ENCODE measurements around the gene ZNF530.

Gene ZNF530
- total RNA-seq: 18.7 to 26.4 (median 21.3) reads per million in 4 experiments

DNA sequence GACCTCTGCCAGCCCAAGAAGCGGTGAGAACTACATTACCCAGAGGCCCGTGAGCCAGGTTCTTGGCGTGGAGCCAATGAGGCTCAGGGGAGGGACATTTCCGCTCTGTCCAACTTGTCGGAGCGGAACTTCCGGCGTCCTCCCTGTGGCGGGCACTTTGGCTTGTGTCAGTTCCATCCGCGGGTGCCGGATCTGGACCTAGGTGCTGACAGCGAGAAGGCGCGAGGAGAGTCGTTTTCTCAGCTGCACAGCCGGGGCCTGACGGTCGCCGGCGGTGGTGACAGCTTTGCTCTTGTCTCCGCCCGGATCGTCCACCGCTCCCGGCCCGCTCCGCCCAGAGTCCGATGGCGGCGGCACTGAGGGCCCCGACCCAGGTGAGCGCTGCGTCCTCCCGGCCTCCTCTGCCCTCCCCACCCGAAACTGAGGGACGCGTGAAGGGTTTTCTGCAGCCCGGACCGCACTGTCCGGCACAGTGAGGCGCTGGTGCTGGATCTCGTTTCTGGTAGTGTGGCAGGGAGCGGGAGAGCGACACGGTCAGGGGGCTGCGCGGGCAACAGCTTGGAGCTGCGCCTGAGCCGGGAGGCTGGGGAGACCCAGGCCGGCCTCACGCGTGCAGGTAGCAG lies at the start of gene ZNF530:
Gene ZNF530 (plus strand): TSS at position 125 of the 623 bp plus-strand sequence. CDS start 4,461 bp downstream, outside the sequence.
- DNase-seq: peak; percentile 69

DNA sequence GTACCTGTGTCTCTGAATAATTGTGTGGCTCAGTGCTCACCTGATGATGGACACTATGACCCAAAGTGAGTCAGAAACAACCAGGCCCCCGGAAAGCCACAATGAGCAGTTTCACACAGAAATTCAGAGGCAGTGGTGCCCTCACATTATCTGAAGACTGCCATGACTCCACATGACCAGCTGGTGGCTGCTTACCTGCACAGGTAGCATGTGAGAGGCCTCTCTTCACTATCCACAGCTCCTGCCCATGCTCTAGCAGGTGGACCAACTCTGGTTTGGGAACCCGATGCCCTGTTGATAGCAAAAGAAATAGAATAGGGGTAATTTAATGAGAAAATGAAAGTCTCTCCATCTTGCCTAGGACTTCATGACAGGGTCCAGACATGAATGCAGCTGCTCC lies 47.3 kb upstream of the ZNF530 start:
- DNase-seq: no peak

DNA sequence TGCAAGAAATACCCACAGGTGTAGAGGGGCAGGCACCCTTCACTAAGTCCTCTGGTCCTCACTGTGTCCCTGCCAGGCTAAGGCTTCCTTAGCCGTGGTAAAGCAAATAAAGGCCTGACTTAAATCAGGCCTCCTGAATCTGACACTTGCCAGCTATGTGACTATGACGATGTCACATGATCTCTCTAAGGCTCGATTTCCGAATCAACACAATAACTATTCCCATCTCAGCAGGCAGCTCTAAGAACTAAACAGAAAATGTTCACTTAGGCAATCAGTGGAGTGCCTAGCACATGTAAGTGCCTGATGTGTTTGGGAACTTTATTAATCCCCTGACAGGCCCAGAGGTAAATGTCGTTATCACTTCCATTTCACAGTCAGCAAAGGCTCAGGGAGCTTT lies 42.0 kb upstream of the ZNF530 start:
- DNase-seq: no peak

DNA sequence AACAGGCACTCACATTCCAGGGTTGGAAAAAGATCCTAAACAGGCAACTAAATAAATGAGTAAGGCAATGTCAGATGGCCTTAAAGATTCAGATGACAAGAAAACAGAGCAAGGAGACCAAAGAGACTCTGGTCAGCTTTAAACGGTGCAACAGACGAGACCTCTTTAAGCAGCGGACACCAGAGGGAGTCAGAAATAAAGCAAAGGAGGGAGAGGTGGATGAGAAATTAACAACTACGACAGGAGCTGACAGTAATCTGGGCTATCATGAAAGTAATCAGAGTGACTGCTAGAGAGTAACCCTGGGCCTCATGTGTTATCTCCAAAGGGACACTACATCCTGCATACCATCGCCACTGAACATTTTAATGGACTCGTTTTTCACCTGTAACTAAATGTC lies 41.2 kb upstream of the ZNF530 start:
- no peak for DNase-seq

DNA sequence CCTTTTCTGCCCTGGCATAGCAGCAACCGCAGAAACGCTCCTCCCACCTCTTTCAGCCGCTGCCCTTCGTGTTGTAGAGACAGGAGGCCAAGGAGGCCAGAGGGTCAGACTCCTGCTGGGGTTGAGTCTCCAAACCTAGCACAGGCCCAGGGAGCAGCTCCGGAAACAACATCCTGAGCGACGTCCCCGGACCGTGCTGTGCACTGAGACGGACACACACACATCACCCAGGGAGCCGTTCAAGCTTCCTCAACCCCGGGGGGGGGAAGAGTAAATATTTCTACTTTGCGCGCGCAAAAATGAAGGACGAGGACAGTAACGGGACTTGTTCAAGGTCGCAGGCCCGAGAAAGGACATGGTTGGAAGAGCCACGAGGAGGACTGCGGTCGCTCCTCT lies 40.7 kb upstream of the ZNF530 start:
- no peak for DNase-seq

DNA sequence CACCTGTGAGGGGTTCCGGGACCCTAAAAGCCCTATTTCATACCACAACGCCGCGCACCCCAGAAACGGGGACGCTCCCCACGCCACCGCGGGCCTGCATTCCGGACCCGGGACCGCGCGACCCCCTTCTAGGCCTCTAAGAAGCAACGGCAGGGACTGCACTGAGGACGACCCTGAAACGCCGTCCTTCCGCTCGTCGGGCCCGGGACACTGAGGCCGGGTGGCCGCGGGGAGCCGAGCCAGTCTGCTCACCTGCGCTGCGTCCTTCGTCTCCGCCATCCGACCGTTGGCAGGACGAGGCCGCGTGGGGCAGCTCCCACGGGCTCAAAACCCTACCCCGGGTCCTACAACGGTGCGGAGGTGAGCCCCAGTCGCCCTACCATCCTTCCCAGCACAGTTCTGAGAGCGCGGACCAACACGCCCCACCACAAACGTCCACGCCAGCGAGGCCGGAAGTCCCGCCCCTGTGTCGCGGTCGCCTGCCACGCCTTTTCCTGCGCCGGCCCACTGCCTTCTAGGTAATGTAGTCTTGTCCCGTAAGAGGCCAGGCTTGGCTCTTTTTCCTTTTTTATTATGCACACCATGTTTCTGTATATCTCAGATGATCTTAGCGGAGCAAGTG lies 40.2 kb upstream of the ZNF530 start, which contains the start of gene ZNF550:
Gene ZNF550 (minus strand): TSS at position 460 of the 622 bp plus-strand sequence. CDS start 181 bp downstream, at position 279.
- DNase-seq: peak; percentile 72

DNA sequence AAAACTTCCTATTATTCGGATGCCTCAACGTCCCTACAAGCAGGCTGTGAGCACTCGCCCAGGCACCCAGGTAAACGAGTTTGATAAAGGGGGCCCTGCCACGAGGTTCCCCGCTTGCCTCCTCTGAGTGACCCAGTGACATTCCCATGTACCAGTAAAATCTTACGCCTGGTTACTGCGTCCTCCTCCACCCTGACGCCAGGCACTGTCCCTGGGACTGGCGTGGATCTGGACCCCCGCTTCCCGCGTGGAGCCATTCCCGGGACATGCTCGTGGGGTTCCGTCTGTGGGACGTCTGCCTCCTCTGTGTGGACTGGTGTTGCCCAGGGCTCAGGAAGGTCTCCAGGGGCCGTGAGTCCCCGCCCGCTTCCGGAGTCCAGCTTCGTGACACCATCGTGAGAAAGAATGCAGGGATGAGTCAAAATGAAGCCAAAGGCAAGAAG lies 39.6 kb upstream of the ZNF530 start:
- DNase-seq: no peak

DNA sequence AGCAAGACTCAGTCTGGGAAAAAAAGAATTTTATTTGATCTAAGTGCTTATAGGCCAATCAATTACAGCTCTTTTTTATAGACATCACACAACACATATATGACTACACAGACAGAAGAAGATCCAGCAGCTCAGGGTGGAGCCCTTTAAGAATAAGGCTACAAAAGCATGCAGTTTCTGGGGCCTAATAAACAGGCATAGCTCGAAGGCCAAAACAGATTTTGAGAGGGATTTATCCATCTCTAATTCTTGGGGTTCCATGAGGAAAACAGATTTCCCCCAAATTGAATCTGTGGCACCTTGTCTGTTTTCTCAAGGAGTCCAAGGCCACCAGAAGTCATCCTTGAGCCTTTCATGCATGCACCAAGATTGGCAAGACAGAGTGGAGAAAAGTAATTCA lies 36.1 kb upstream of the ZNF530 start:
- DNase-seq: no peak

DNA sequence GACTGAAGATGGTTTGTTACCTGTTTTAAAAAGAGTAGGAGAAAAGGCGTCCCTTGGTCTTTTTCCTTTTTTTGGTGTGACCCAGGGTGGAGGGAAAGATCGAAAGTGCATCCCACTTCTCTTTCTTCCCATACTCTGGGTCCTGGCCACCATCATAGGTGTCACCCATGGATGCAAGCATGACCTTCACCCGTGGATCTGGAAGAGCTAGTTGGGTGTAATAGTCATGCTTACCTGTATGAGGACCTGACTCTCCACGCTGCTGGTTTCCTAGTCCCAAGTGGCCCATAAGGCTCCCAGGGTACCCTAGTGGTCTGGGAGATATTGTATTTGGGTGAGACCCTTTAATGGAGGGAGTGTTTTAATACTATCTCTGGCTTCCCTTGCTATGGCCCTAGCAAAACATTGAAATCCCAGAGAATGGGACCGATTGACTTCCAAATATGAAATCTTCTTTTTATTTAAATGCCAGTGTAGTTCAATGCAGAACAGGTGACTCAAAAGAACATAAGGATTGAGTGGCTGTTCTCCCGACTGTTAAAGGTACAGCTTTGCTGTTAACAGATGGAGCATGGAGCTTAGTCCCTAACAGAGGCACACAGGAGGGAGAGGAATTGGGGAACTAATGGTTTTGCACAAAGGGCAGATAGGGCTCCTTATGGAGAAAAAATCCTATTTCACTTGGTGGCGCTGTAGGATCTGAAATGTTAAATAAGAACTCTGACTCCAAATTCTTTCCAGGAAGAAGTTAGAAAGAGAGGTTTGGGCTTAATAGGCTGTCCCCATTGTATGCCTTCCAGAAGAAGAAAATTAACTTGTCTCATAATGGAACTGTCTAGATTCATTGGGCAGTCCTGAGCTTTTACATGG lies 33.1 kb upstream of the ZNF530 start:
- DNase-seq: no peak

DNA sequence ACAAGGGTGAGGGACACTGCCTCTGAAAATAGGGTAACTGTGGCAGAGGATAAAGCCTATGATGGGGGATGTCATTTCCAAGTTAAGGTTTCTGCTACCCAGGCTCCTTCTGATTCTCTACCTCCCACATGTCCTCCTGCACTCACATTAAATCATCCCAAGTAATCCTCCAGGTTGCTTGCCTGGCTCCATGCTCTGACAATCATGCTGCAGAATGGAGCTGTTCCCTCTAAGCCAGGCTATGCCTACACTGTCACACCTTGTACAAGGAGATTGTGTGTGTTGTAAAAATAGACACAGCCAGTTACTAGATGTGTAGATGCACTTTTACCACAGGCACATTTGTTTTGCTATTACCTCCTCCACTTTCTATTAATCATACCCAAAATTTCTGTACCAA lies 29.0 kb upstream of the ZNF530 start:
- no peak for DNase-seq

DNA sequence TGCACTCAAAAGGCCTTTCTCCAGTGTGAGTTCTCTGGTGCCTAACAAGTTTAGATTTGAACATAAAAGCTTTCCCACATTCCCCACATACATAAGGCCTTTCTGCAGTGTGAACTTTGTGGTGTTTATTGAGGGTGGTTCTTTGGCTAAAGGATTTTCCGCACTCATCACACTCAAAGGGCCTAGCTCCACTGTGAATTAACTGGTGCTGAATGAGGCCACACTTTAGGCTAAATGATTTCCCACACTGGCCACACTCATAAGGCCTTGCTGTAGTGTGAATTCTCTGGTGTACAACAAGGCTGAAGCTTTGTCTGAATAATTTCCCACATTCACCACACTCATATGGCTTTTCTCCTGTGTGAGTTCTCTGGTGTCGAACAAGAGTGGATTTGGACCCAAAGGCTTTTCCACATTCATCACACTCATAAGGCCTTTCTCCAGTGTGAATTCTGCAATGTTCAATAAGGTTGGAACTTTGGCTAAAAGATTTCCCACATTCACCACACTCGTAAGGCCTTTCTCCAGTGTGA lies 27.2 kb upstream of the ZNF530 start:
- DNase-seq: no peak

DNA sequence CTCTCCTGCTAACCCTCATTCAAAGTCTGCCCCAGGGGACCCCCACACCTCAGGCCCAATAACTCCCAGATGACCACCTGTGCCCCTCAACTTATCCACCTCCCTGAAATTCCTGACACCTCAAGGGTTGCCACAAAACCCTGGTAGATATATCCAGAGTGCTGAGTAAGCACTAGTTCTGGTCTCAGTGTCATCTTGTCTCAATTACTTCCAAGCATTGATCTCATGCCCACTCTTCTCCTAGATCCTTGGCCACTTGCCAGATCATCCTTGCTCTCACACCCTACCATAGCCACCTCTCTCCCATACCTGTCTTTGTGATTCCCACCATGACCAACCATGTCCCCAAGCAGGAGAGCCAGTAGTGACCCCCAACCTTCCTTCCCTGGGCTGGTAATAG lies 23.0 kb upstream of the ZNF530 start:
- DNase-seq: no peak

DNA sequence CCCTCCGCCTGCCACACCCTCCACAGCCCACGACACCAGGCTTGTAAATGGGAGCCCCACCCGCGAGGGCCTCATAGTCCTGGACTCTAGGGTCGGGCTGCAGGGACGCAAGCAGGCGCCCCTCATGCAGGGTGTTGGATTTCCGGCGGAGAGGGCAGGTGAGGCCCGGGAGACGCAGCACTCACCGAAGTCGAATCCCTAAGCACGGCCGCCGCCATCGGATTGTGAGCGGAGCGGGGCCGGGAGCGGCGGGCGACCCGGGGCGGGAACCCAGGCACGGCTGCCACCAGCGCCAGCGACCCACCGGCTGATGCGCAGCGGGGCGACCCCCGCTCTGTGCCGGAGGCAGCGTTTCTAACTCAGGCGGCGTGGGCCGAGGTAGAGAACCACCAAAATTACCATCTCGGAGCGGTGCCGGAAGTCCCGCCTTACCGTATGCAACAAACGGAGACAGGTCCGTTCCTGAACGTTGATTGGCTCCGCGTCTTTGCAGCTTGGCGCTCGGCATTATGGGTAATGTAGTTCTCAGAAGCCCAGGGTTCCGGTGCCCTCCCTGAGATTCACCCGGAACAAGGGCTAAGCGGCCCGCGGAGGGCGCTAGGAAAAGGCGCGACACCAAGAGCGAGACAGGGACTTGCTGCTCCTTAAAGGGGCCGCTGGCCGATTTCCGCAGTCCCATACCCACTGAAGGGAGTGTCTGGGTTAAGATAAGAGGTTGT lies 21.0 kb upstream of the ZNF530 start, which contains the start of gene ZNF416:
Gene ZNF416 (minus strand): TSS at position 425 of the 719 bp plus-strand sequence. CDS start 207 bp downstream, at position 218.
- peak; percentile 91 for DNase-seq

DNA sequence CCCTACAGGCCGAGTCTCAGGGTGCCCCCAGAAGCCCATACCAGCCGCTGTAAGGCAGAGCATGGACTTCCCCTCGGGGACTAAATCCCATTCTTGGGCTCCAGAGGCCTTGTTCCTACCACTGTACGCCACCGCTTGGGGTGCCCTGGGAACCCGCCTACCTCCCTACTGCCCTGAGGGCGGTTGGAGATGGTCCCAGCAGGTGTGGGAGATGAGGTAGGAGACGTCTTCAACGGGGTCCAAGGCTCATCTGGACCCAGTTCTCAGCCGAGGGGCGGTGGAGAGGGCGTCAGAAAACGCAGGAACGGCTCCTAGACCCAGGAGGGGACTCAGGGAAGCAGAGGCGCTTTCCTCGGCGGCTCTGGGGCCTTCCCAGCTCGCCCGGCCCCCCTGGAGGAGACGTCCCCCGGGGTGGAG lies 16.6 kb upstream of the ZNF530 start:
- no peak for DNase-seq

DNA sequence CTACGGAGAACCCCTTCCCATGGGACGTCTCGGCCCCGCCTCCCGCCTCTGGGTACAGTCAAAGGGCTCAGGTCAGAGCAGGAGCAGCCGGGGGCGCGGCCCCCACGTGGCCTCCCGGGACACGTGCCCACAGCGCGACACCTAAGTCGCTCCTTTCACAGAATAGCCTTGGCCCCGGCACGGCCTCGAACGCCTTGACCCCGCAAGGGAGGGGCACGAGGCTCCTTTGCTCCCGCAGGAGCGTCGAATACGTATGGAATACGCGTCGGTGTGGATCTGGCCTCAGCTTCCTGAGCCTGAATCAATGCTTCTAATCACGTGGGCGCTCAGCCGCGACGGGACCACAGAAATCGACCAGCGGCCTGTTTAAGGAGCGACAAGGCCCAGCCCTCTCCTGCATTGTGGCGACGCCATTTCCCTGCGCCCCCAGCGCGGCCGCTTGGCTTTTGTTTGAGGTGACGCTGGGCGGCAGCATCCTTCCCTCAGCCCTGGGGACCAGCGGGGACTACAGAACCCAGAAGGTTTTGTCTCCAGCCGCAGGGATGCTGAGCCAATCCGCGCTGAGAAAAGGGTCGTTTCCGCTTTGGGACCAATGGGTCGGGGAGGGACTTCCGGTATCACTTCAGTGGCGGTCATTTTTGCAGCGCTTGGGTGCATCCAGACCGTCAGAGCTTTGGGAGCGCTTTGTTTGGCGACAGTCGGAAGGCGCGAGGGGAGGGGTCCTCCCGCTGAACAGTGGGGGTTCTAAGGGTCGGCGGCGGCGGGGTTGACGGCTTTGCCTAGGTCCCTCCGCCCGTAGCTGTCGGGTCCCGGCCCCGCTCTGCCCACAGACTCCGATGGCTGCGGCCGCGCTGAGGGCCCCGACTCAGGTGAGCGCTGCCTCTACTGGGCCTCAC lies 15.9 kb upstream of the ZNF530 start, which contains the start of gene ZIK1:
Gene ZIK1 (plus strand): TSS at position 625 of the 896 bp plus-strand sequence. CDS start 212 bp downstream, at position 837.
- peak; percentile 78 for DNase-seq

DNA sequence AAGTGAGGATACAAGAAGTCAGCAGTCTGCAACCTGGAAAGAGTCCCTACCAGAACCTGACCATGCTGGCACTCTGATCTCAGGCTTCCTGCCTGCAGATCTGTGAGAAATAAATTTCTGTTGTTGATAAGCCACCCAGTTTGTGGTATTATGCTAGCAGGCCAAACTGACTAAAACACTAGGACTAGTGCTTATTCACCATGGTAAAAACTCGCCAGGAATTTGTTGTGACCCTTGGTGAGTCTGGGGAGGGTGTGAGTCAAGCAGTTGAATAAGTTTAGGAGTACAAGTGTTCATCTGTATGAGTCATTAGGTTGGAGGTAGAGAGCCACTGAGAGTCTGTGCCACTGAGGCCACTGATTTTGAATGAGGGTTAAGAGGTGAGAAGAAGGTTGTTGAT lies 12.2 kb upstream of the ZNF530 start:
- no peak for DNase-seq

DNA sequence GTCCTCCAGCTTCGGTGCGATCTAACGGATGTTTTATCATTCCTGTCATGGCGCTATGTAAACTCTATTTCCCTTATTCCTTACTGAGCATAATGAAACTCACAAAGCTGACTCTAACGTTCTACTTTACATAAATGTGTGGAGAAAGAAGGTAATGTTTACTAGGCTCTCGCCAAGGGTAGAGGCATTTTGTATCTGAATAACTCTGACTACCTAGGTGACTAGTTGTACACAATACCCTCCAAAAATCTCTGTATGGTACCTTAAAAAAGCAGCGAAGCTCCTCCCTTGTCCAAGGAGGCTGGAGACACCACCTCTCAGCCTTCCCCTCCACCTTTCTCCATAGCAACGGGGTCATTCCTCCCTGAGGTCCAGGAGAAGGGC lies 316 bp upstream of the ZNF530 start:
- no peak for DNase-seq

DNA sequence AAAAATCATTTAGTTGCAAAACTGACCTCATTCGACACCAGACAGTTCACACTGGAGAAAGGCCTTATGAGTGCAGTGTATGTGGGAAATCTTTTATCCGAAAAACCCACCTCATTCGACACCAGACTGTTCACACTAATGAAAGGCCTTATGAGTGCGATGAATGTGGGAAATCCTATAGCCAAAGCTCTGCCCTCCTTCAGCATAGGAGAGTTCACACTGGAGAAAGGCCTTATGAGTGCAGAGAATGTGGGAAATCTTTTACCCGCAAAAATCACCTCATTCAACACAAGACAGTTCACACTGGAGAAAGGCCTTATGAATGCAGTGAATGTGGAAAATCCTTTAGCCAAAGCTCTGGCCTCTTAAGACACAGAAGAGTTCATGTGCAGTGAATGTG lies 7.2 kb downstream of the ZNF530 start:
- DNase-seq: no peak

DNA sequence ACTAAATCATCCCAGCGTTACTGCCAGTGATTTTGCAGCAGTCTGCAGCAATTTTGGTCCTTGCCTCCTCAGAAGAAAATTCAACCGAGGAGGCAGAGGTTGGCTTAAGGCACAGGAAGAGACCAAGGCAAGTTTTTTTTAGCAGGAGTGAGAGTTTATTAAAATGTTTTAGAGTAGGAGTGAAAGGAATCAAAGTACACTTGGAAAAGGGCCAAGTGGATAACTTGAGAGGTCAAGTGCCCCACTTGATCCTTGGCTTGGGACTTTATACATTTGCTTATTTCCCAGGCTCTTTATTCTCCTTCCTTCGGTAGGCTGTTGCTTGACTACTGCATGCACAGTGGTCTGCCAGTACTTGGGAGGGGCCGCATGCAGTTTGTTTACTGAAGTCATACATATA lies 11.4 kb downstream of the ZNF530 start:
- no peak for DNase-seq

DNA sequence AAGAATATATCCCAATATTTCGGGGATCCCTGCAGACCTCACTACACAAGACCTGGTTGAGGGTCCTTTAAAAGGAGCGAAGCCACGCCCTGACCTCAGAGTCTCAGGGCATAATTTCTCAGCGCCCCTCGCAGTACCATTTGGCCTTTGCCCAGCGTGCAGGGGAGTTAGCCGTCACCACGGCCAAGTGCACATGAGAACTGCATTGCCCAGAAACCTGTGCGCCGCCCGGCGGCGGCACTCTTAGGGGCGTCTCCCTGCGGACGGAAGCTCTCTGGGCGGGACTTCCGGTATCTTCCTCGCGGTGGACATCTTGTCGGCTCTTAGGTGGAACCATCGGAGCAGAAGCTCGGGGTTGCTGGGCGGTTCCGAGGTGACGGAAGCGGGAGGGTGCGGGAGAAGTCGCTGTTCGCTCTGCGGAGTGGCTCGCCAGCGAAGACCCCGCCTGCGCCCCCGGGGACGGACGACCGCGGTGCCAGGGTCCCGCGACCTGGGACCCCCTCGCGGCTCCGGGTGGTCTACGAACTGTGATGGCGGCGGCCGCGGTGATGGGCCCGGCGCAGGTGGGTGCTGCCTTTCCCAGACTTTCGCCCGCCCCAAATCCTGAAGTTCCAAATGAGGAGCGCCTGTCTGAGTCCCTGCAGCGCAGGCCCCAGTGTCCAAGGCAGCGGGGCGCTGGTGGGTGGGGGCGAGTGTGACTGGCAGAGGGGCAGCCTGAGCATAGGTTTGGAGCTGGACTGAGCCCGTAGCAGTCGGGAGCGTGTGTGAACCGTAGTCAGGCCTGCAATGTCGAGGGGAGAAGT lies 14.5 kb downstream of the ZNF530 start, which contains the start of gene ZNF134:
Gene ZNF134 (plus strand): TSS at position 302 of the 803 bp plus-strand sequence. CDS start 5,227 bp downstream, outside the sequence.
- peak; percentile 70 for DNase-seq
